Bronchial epithelial cell (primary cell): Measurements from ENCODE around the gene SCARF2. TPM values are rescaled to one million over a fixed set of nuclear protein-coding genes. Genes with fewer than 3 reads are reported as not detected.
"Not testable (repeated sequence)": the region's sequence is repeated elsewhere in the genome, so short reads cannot be mapped to it uniquely, and the experiment has no call there.

ENCODE experiments used
- DNase-seq: peaks from one replicate; pipeline ENCODE4 v3.0.0-alpha.2; 2010; ENCODE audit warnings: low read depth
- FAIRE-seq: peaks from 2 replicates; lab custom pipeline; 2011; peaks lifted over from hg19 to GRCh38; lab: Jason Lieb, UNC
- H3K27me3 ChIP-seq: 2 replicates; pipeline ENCODE4 v1.5.1; 2011; ENCODE audit warnings: low read length; ENCODE audit not compliant: control insufficient read depth, insufficient read depth
- H3K36me3 ChIP-seq: 2 replicates; pipeline ENCODE4 v1.5.1; 2011; ENCODE audit warnings: low read length; ENCODE audit not compliant: control insufficient read depth, insufficient read depth
- H3K4me3 ChIP-seq: 2 replicates; pipeline ENCODE4 v1.5.1; 2011; ENCODE audit warnings: mild to moderate bottlenecking, low read depth, low read length, control low read depth
- CTCF ChIP-seq: IDR thresholded peaks from 2 replicates; pipeline ENCODE4 v1.5.1; 2011; ENCODE audit warnings: mild to moderate bottlenecking, moderate library complexity, low read length, control low read depth, inconsistent platforms; ENCODE audit not compliant: insufficient read depth, severe bottlenecking
- total RNA-seq: library from RNA; depleted of rRNA; stranded (reverse); fragments of >200 nt; gene quantifications from 2 replicates; pipeline ENCODE4 v1.2.1, GENCODE V29; 2014

SCARF2 gene
- total RNA-seq, 1 donor from 2014 or later, result 0.53 TPM

GRCh38 chr22:20419664-20419951, 18.0 kb downstream of the SCARF2 start:
- FAIRE-seq (no peak), DNase-seq (no peak)
- no peaks in the 10 kb centered on the region for H3K27me3 ChIP-seq
- no peak for TF ChIP-seq CTCF
- no peak overlapping the region for H3K4me3 ChIP-seq
- H3K36me3 ChIP-seq, result no peaks in the 10 kb centered on the region

- peak overlapping the region; percentile 30 for H3K4me3 ChIP-seq
These were observed 19.3 kb downstream of the SCARF2 start for GRCh38 chr22:20418211-20418788.

DNA sequence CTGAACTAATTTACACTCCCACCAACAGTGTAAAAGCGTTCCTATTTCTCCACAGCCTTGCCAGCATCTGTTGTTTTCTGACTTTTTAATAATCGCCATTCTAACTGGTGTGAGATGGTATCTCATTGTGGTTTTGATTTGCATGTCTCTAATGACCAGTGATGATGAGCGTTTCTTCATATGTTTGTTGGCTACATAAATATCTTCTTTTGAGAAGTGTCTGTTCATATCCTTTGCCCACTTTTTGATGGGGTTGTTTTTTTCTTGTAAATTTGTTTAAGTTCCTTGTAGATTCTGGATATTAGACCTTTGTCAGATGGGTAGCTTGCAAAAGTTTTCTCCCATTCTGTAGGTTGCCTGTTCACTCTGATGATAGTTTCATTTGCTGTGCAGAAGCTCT, 21.9 kb downstream of the SCARF2 start:
- not testable (repeated sequence) for H3K27me3 ChIP-seq, FAIRE-seq, H3K36me3 ChIP-seq, DNase-seq, H3K4me3 ChIP-seq

More at GRCh38 chr22:20418211-20418788, 19.3 kb downstream of the SCARF2 start:
- FAIRE-seq (no peak), DNase-seq (peak; percentile 40)
- peak; percentile 93 for TF ChIP-seq CTCF
- H3K27me3 ChIP-seq, result no peaks in the 10 kb centered on the region
- no peaks in the 10 kb centered on the region for H3K36me3 ChIP-seq

- not testable (repeated sequence) for DNase-seq, H3K4me3 ChIP-seq, H3K36me3 ChIP-seq, H3K27me3 ChIP-seq, FAIRE-seq
These were observed 22.4 kb downstream of the SCARF2 start for GRCh38 chr22:20415241-20415640.

DNA sequence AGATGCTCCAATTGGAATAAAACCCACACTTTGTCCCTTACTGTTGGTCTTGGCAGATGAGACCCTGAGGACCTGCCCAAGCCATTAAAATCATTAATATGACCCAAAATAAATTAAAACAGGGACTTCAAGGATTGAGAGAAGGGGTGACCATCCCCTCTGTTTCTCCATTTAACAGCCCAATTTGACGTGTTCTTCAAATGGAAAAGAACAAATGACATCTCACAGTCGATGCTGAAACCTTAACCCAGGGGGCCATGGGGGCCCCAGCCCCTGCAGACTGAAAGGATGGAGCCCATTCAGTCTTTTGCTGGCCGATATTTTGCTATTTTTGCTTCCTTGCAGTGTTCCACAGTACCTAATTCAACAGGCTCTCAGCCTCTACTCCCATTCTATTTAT, 23.2 kb downstream of the SCARF2 start:
- TF ChIP-seq CTCF, result no peak
- H3K4me3 ChIP-seq, result no peak overlapping the region
- H3K27me3 ChIP-seq, result no peaks in the 10 kb centered on the region
- no peaks in the 10 kb centered on the region for H3K36me3 ChIP-seq
- DNase-seq, result no peak
- FAIRE-seq, result no peak

DNA sequence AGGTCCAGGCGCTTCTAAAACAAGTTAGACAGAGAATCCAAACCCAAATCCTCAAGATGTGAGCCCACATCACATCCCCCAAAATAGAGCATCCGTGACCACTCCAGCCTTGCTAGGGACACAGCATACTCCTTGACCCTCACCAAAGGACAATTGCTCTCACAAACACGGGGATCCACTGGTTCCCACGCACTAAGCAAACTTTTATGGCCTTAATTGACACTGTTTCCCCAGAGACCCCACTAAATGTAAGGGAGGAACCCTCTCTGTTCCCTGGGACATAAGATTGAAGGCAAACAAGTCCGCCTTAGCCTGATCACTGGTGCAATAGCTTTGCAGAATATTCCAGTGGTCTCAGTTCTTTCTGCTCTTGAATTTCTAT, 23.6 kb downstream of the SCARF2 start:
- no peak for DNase-seq
- no peak for FAIRE-seq
- Histone ChIP-seq H3K36me3 (no peaks in the 10 kb centered on the region), H3K4me3 (no peak overlapping the region), H3K27me3 (no peaks in the 10 kb centered on the region)
- no peak for TF ChIP-seq CTCF
